PC-9 (cell line): ENCODE data around the gene CASTOR2. TPM values are rescaled to one million over a fixed set of nuclear protein-coding genes. Genes with fewer than 3 reads are reported as not detected.

ENCODE experiments used
- BruUV-seq: library from RNA; stranded (reverse); fragments of 400-500 nt; replicated peaks from 2 replicates; lab custom pipeline; 2021; lab: Mats Ljungman, UMichigan
- CTCF ChIA-PET: fragments of 300-600 bp; sonication (Branson Sonifier 250); formaldehyde crosslinking; loops from one replicate; lab custom pipeline; 2022; ENCODE audit warnings: antibody characterized with exemption; lab: Charles Lee
- POLR2A ChIA-PET: fragments of 300-600 bp; sonication (Branson Sonifier 250); formaldehyde crosslinking; loops from one replicate; lab custom pipeline; 2022; ENCODE audit warnings: antibody characterized with exemption; ENCODE audit not compliant: unreplicated experiment; lab: Charles Lee
- DNase-seq, 2 experiments: peaks; one replicate each; pipeline versions ENCODE4 v3.0.0 to v3.0.0-alpha.2; 2015 to 2022; ENCODE audit warnings: mixed read lengths in 1 of 2
- H2AFZ ChIP-seq: fragments of 200-600 bp; sonication (generic); 2 replicates; pipeline ENCODE4 v1.8.1; 2017; ENCODE audit warnings: antibody characterized with exemption
- H3F3A ChIP-seq: fragments of 200-600 bp; sonication (generic); 2 replicates; pipeline ENCODE4 v1.8.1; 2017; ENCODE audit warnings: antibody characterized with exemption, mild to moderate bottlenecking, low read depth; ENCODE audit not compliant: insufficient read depth
- H3K27ac ChIP-seq: fragments of 200-600 bp; sonication (generic); 2 replicates; pipeline ENCODE4 v1.6.1; 2016; ENCODE audit warnings: mixed run types
- H3K27me3 ChIP-seq: fragments of 200-600 bp; sonication (generic); 2 replicates; pipeline ENCODE4 v1.6.1; 2016; ENCODE audit warnings: low read depth, mixed run types; ENCODE audit not compliant: insufficient read depth
- H3K36me3 ChIP-seq: fragments of 200-600 bp; sonication (generic); 2 replicates; pipeline ENCODE4 v1.6.1; 2016; ENCODE audit warnings: low read depth, mixed run types
- H3K4me1 ChIP-seq: fragments of 200-600 bp; sonication (generic); replicated peaks from 2 replicates; pipeline ENCODE4 v1.6.1; 2016; ENCODE audit warnings: mixed run types; ENCODE audit not compliant: insufficient read depth
- H3K4me2 ChIP-seq: fragments of 200-600 bp; sonication (generic); 2 replicates; pipeline ENCODE4 v1.6.1; 2017; ENCODE audit warnings: mixed run types
- H3K4me3 ChIP-seq: fragments of 200-600 bp; sonication (generic); 2 replicates; pipeline ENCODE4 v1.6.1; 2016; ENCODE audit warnings: mixed run types
- H3K79me2 ChIP-seq: fragments of 200-600 bp; sonication (generic); 2 replicates; pipeline ENCODE4 v1.6.1; 2017; ENCODE audit warnings: low read depth, mixed run types
- H3K9me2 ChIP-seq: fragments of 200-600 bp; sonication (generic); 2 replicates; pipeline ENCODE4 v1.8.1; 2017; ENCODE audit warnings: mild to moderate bottlenecking; ENCODE audit not compliant: insufficient read depth
- H3K9me3 ChIP-seq: fragments of 200-600 bp; sonication (generic); 2 replicates; pipeline ENCODE4 v1.8.1; 2016; ENCODE audit warnings: low read depth; ENCODE audit not compliant: insufficient read depth
- H4K20me1 ChIP-seq: fragments of 200-600 bp; sonication (generic); 2 replicates; pipeline ENCODE4 v1.8.1; 2017; ENCODE audit not compliant: insufficient read depth
- EZH2 ChIP-seq: fragments of 200-600 bp; sonication (generic); IDR thresholded peaks from 2 replicates; pipeline ENCODE4 v1.8.0; 2017; ENCODE audit warnings: antibody characterized with exemption, low read depth
- intact Hi-C: fragments of 100-400 bp; cut with micrococcal nuclease; formaldehyde crosslinking; loops from one replicate; pipeline ENCODE4 v1.10.0; 2022; ENCODE audit not compliant: unreplicated experiment
- total RNA-seq: library from RNA; stranded (reverse); gene quantifications from 2 replicates; pipeline ENCODE4 v1.2.3, GENCODE V29; 2021
- TF ChIP-seq, protein P1 (sequence below): fragments of 200-600 bp; sonication (generic); conservative IDR thresholded peaks from 2 replicates; pipeline ENCODE4 v1.6.1; 2017; ENCODE audit warnings: mixed run types, antibody characterized with exemption, mild to moderate bottlenecking, moderate library complexity

Gene CASTOR2
- total RNA-seq, 1 experiment from 2014 or later = 49.1 TPM

DNA sequence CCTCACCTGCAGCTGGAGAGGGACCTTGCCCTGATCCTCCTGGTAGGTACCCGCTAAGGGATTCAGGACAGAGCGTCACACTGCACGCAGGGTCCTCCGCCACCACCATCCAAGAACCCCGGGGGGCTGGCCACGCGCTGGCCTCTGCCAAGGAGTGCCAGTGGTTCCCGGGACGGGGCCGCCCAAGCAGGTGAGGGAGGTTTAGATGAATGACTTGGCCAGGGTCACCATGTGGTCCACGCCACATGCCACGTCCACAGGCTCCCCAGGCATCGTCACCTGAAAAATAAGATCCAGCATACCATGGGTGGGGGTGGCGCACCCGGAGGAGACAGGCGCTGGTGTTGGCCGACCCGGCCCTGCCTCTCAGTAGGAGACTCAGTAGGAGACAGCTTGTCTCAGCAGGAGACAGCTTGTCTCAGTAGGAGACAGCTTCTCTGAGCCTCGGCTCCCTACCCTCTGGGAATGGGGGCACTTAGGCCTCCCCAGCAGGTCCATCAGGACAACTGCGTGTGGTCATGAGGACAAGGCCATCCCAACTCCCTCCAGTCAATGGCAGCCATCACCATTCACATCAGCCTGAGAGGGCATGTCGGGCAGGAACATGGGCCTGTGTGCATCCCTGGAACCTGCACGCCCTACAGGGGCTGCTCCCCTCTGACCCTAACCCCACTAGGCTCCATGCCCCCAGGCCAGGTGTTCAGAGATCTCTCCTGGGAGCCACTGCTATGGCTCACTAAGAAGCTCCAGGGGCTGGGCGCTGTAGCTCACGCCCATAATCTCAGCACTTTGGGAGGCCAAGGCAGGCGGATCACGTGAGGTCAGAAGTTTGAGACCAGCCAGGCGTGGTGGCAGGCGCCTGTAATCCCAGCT is 78.6 kb downstream of the CASTOR2 start:
- Histone ChIP-seq H3K9me2 (no peaks in the 10 kb centered on the region), H3K79me2 (no peaks in the 10 kb centered on the region), H2AFZ (no peak overlapping the region), H3K4me2 (no peak overlapping the region), H3K36me3 (peaks cover 8% of the 10 kb centered on the region; the same call in 1 of the 2 replicates), H3K9me3 (no peaks in the 10 kb centered on the region), H3K4me3 (no peak overlapping the region), H4K20me1 (no peaks in the 10 kb centered on the region), H3K27ac (no peak overlapping the region), H3K27me3 (no peaks in the 10 kb centered on the region), H3F3A (no peaks in the 10 kb centered on the region; the same call in 1 of the 2 replicates), H3K4me1 (no peaks in the 10 kb centered on the region)
- no TSS peak for BruUV-seq
- ChIA-PET POLR2A (no interaction called here), CTCF (no interaction called here)
- TF ChIP-seq, protein P1, sequence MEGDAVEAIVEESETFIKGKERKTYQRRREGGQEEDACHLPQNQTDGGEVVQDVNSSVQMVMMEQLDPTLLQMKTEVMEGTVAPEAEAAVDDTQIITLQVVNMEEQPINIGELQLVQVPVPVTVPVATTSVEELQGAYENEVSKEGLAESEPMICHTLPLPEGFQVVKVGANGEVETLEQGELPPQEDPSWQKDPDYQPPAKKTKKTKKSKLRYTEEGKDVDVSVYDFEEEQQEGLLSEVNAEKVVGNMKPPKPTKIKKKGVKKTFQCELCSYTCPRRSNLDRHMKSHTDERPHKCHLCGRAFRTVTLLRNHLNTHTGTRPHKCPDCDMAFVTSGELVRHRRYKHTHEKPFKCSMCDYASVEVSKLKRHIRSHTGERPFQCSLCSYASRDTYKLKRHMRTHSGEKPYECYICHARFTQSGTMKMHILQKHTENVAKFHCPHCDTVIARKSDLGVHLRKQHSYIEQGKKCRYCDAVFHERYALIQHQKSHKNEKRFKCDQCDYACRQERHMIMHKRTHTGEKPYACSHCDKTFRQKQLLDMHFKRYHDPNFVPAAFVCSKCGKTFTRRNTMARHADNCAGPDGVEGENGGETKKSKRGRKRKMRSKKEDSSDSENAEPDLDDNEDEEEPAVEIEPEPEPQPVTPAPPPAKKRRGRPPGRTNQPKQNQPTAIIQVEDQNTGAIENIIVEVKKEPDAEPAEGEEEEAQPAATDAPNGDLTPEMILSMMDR = no peak
- no peak for TF ChIP-seq EZH2
- intact Hi-C loops = no loop called here
- DNase-seq = no peak

DNA sequence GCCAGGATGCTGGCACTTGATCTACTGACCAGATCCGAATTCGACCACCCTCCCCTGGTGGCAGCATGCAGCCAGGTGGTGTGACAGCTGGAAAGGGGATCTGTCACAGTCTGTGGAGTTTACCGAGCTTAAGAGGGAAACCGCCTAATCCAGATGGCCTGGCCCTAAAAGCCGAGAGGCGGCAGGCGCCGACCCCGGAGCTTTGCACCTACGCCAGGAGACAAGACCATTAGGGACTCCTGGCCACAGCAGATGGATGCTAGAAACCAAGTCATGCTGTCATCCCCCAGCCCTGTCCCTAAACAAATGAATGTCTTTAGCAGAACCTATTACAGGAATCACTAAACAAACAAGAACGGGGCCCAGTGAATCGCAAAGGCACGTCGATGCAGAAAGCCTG is 81.4 kb downstream of the CASTOR2 start:
- Histone ChIP-seq H3K9me3 (no peaks in the 10 kb centered on the region), H4K20me1 (no peaks in the 10 kb centered on the region), H3K9me2 (no peaks in the 10 kb centered on the region), H3F3A (no peaks in the 10 kb centered on the region), H3K27me3 (no peaks in the 10 kb centered on the region), H3K36me3 (peaks cover 8% of the 10 kb centered on the region; the same call in 1 of the 2 replicates), H2AFZ (no peak overlapping the region), H3K4me2 (no peak overlapping the region), H3K27ac (no peak overlapping the region), H3K4me1 (no peaks in the 10 kb centered on the region), H3K4me3 (no peak overlapping the region), H3K79me2 (no peaks in the 10 kb centered on the region)
- no peak for TF ChIP-seq EZH2
- TF ChIP-seq, protein P1 = no peak
- BruUV-seq = no TSS peak
- intact Hi-C loops = loop anchor here (2.0 kb wide), 1 partner anchor 629 kb away; no protein-coding TSS in a partner anchor
- ChIA-PET POLR2A (no interaction called here), CTCF (interaction anchor here (0.6 kb wide), 2 partner anchors 20 to 627 kb away, joined by 3 to 9 read pairs; no protein-coding TSS in a partner anchor)
- no peak for DNase-seq

DNA sequence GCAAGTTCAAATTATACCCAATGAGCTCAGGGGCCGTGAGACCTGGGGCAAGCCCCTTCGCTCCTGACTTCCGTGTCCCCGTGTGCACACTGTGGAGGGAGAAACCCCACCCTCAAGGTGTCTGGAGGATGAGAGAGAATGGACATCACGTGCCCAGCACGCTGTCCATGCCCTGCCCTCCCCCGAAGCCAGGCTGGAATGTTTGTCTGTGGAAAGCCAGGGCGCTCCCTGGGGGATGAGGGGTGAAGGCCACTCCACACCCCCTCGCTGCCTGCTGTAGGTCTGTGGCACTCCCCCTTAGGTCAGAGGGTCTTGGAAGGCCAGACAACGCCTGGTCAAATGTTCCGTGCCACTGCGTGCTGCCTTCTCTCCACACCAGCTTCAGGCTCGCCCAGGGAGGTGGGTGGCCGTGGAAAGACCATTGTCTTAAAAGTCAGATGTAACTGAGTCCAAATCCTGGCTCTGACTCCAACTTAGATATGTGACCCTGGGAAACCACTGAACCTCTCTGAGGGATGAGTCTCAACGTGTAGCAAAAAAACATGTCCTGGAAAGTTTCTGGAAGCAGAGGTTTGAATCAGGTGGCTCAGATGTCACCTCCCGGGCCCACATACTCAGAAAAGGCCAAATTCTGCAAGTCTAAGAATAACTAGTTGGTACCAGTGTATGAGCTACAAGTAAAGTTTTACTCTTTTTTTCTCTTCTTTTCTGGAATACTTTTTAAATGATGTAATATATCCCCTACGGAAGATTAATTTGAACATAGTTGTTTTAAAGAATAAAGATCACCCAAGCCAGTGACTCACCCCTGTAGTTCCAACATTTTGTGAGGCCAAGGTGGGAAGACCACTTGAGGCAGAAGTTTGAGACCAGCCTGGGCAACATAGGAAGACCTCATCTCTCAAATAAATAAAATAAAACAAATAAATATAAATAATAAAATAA is 84.2 kb downstream of the CASTOR2 start:
- no peaks in the 10 kb centered on the region for H3K9me2 ChIP-seq
- H3F3A ChIP-seq = no peaks in the 10 kb centered on the region
- CTCF ChIA-PET = interaction anchor here (0.7 kb wide), 1 partner anchor 582 kb away, joined by 4 read pairs; no protein-coding TSS in a partner anchor
- intact Hi-C loops = no loop called here
- H2AFZ ChIP-seq = no peak overlapping the region
- H3K4me2 ChIP-seq = no peak overlapping the region
- POLR2A ChIA-PET = no interaction called here
- BruUV-seq = no TSS peak
- no peaks in the 10 kb centered on the region for H3K27me3 ChIP-seq
- DNase-seq = no peak
- TF ChIP-seq EZH2 = no peak
- TF ChIP-seq, protein P1 = no peak
- H3K36me3 ChIP-seq = 0 out of 2 replicates have a peak, but pooled peaks cover 3% of the 10 kb centered on the region
- no peaks in the 10 kb centered on the region for H3K4me1 ChIP-seq
- no peak overlapping the region for H3K4me3 ChIP-seq
- H3K79me2 ChIP-seq = no peaks in the 10 kb centered on the region
- no peaks in the 10 kb centered on the region for H3K9me3 ChIP-seq
- no peak overlapping the region for H3K27ac ChIP-seq
- no peaks in the 10 kb centered on the region for H4K20me1 ChIP-seq
